Activated CD4-positive, alpha-beta T cell treated with anti-CD3 and anti-CD28 coated beads for 24 hours (primary cell): ENCODE results near the gene HOXC10.

Source experiments
- DNase-seq, 2 donors: peaks; one replicate each; pipeline ENCODE4 v3.0.0-alpha.2; 2020; ENCODE audit warnings: low read depth in 2 of 2

Gene HOXC10

GRCh38 chr12:54003625-54004024 is 18.7 kb downstream of the HOXC10 start:
- no peak for DNase-seq

GRCh38 chr12:54004063-54004840 is 19.3 kb downstream of the HOXC10 start:
- DNase-seq, result no peak

- no peak for DNase-seq
Measured at GRCh38 chr12:54004841-54005530, 20.0 kb downstream of the HOXC10 start.

GRCh38 chr12:54005531-54005852 is 20.5 kb downstream of the HOXC10 start:
- DNase-seq, result no peak

DNA sequence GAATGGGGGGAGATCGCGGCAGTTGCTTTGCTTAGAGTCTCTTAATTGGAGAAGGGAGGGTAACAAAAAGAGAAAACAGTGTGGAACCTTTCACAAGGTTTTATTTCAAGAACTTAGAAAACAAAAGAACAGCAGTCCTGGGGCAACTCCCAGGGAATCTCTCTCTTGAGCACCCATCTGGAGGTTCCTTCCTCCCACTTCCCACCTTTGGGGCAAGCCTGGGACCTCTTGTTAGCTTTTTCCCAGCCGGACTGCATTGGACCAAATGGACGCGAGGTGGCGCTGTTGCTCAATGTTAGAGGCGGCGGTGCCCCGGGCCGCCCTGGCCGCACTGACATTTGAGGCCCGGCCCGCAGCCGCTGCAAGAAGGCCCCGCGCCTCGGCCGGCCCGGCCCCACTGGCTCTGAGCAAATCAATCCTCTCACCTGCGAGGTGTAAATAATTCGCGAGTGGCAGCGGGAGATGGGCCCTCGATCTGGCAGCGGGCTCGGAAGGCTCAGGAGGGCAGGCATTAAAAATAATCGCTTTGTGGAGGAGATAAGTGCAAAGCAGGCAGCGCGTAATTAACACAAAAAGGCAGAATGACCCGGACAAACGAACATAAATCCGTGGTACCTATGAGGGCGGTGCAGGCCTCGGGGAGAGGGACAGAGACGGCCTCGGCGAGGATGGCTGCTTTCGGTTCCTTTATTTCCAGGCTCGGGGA is 21.1 kb downstream of the HOXC10 start:
- DNase-seq, result peak; percentile 72 to 81

DNA sequence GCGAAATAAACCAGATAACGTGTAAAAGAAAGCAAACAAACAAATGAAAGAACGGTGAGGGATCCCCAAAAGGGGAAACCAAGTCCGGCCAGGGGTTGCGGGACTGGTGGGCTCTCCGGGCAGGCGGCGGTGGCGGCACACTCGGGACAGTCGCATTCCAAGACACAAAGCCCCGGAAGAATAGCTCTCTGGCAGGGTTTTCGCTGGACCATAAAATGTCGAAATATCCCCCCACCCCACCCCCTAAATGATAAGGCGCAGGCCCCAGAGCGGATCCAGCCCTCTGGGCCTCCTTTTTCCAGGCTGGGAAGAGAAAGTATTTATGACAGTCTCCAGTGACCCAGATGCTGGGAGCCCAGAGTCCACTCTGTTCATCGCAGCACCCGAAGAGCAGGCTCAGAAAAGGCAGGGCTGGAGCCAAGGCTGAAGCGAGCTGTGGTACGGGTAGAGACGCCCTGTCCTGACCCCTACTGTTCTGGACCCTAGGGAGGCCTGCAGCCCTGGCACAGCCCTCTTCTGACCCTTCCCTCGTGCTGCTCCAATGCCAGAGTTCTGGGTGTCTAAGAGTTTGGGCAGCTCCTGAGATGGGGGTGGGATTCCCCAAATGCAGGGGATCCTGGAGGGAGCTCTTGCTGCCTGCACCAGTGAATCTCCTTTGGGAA is 21.7 kb downstream of the HOXC10 start:
- DNase-seq, result no peak

DNA sequence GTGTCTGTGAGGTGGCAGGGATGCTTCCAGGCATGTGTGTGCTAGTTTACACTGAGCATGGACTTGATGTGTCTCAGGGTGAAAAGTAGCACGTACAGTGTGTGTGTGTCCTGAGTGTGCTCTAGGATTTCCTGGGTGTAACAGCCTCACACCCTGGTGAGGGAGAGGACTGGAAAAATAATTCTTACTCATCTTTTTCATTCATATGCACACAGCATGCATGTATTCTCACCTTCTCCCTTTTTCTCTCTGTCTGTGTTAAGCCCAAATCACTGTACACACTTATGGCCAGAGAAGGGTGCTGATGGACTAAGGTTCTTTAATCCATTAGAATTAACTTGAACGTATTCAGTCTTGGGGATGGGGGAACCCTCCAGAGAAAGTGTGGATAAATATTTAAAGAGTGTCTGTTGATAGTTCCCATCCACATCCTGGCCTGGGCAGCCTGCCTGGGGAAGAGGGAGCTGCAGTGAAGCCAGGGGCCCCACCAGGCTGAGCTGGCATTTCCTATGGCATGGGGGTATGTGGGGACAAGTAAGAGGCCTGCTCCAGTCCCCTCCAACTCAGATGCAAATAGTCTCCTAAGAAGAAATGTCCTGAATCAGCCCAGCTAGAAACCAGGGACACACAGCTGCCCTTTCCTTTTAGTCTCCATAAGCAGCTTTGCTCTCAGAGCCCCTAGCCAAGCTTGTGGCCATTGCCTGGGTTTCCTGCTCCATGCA is 22.8 kb downstream of the HOXC10 start:
- DNase-seq, result no peak

- no peak for DNase-seq
Measured at GRCh38 chr12:54008260-54008552, 23.3 kb downstream of the HOXC10 start.

- no peak for DNase-seq
Measured at GRCh38 chr12:54009171-54010052, 24.5 kb downstream of the HOXC10 start.

GRCh38 chr12:54010053-54010971 is 25.4 kb downstream of the HOXC10 start:
- no peak for DNase-seq

DNA sequence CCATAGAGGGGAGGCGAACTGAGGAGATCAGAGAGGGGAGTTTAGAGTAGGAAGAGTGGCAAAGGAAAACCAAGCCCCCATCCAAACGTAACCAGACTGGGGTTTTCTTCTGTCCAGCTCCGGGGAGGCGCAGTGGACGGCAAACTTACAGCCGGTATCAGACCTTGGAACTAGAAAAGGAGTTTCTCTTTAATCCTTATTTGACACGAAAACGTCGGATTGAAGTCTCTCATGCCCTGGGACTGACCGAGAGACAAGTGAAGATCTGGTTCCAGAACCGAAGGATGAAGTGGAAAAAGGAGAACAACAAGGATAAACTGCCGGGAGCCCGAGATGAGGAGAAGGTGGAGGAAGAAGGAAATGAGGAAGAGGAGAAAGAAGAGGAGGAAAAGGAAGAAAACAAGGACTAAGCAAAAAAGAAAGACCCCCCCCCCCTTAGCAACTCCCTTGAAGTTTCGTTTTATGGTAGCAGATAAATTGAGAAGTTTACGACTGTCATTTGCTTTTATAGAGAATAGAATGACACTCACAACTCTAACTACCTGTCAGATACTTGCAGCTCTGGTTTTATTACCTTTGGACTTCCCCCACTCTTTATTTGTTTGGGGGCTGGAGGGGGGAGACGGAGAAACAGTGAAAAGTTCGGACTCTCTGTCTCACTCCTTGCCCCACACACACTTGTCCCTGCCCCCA is 26.2 kb downstream of the HOXC10 start:
- DNase-seq, result no peak

DNA sequence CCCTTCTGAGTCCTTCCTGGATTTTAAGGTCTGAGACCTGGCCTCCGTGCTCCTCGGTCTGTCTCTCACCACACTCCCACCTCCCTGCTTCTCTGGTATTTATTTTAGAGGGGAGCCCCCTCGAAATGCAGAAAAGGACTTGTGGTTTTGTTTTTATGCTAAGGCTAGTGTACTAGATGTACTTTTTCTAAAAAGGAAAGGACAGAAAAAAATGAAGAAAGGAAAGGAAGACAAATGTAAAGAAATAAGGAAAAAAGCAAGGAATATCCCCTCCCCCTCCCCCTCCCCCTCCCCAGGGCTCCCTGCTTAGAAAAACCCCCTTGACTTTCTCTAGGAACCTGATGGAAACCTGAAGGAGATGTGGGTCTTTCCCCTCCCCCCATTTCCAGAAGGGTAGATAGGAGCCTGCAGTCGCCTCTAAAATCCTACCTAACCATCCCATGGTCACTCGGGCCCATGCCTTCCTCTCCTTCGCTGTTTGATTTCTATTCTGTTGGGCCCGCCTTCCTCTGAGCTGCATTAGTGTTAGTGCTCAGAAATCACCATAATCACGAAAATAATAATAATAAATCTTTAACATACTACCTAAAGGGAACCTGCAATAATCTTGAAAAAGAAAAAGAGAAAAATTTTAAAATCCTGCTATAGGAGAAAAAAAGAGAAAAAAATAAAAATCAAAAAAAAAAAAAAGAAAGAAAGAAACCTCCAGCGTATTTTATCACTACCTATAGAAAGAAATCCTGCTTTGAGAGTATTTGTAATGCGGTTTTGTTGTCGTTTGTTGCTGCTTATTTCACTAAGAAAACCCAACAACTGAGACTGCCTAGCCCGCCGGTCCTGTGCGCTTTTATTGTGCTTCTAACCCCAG is 27.0 kb downstream of the HOXC10 start:
- no peak for DNase-seq

- no peak for DNase-seq
Measured at GRCh38 chr12:54012631-54013409, 27.9 kb downstream of the HOXC10 start.

GRCh38 chr12:54014377-54015017 is 29.6 kb downstream of the HOXC10 start:
- no peak for DNase-seq

GRCh38 chr12:54015018-54015931 is 30.3 kb downstream of the HOXC10 start:
- no peak for DNase-seq

- no peak for DNase-seq
Measured at GRCh38 chr12:54016051-54016450, 31.1 kb downstream of the HOXC10 start.
